Neural crest cell (in vitro differentiated cells): ENCODE results near the gene OPA1. TPM values are rescaled to one million over a fixed set of nuclear protein-coding genes. Genes with fewer than 3 reads are reported as not detected.

Experiments used
- DNase-seq: peaks from one replicate; pipeline ENCODE4 v3.0.0; 2021; ENCODE audit warnings: low read depth, mixed read lengths, low spot score
- H3K27ac Mint-ChIP-seq: one replicate; pipeline ENCODE4 v1.8.0; 2021; ENCODE audit warnings: mild to moderate bottlenecking, mixed read lengths; ENCODE audit not compliant: unreplicated experiment
- H3K27me3 Mint-ChIP-seq: 2 replicates; pipeline ENCODE4 v1.8.0; 2021; ENCODE audit warnings: low read depth, mild to moderate bottlenecking, mixed read lengths
- H3K36me3 Mint-ChIP-seq: 2 replicates; pipeline ENCODE4 v1.8.0; 2021; ENCODE audit warnings: low read depth, mild to moderate bottlenecking, mixed read lengths
- H3K4me1 Mint-ChIP-seq: 2 replicates; pipeline ENCODE4 v1.8.0; 2021; ENCODE audit warnings: mixed read lengths
- H3K4me3 Mint-ChIP-seq: one replicate; pipeline ENCODE4 v1.8.0; 2021; ENCODE audit warnings: mild to moderate bottlenecking, mixed read lengths
- H3K9me3 Mint-ChIP-seq: 2 replicates; pipeline ENCODE4 v1.8.0; 2021; ENCODE audit warnings: mixed read lengths
- CTCF ChIP-seq: fragments of 200-600 bp; sonication (generic); conservative IDR thresholded peaks from 2 replicates; pipeline ENCODE4 v1.5.0; 2021; ENCODE audit warnings: antibody characterized with exemption, mild to moderate bottlenecking
- total RNA-seq: library from RNA; stranded (reverse); gene quantifications from 2 replicates; pipeline ENCODE4 v1.2.1, GENCODE V29; 2021

Gene OPA1
- total RNA-seq, 1 donor from 2014 or later, result 60.8 TPM

- no peaks in the 10 kb centered on the region for H3K9me3 Mint-ChIP-seq
- H3K27me3 Mint-ChIP-seq, result no peaks in the 10 kb centered on the region
- DNase-seq, result no peak
- no peak overlapping the region for H3K4me3 Mint-ChIP-seq
- TF ChIP-seq CTCF, result no peak
- no peaks in the 10 kb centered on the region for H3K36me3 Mint-ChIP-seq
- no peak overlapping the region for H3K27ac Mint-ChIP-seq
- no peaks in the 10 kb centered on the region for H3K4me1 Mint-ChIP-seq
These were observed 32.9 kb upstream of the OPA1 start for GRCh38 chr3:193560091-193560490.

GRCh38 chr3:193560870-193561269 lies 32.1 kb upstream of the OPA1 start:
- H3K27ac Mint-ChIP-seq, result no peak overlapping the region
- no peaks in the 10 kb centered on the region for H3K4me1 Mint-ChIP-seq
- no peaks in the 10 kb centered on the region for H3K27me3 Mint-ChIP-seq
- no peaks in the 10 kb centered on the region for H3K36me3 Mint-ChIP-seq
- no peak overlapping the region for H3K4me3 Mint-ChIP-seq
- no peaks in the 10 kb centered on the region for H3K9me3 Mint-ChIP-seq
- no peak for TF ChIP-seq CTCF
- DNase-seq, result no peak

- Mint-ChIP-seq H3K36me3 (no peaks in the 10 kb centered on the region), H3K9me3 (no peaks in the 10 kb centered on the region), H3K4me1 (no peaks in the 10 kb centered on the region), H3K27me3 (no peaks in the 10 kb centered on the region), H3K4me3 (no peak overlapping the region), H3K27ac (no peak overlapping the region)
- no peak for DNase-seq
- TF ChIP-seq CTCF, result no peak
These were observed 29.6 kb upstream of the OPA1 start for GRCh38 chr3:193563426-193563825.

GRCh38 chr3:193564012-193564411 lies 29.0 kb upstream of the OPA1 start:
- no peaks in the 10 kb centered on the region for H3K36me3 Mint-ChIP-seq
- no peaks in the 10 kb centered on the region for H3K27me3 Mint-ChIP-seq
- no peak for TF ChIP-seq CTCF
- H3K4me1 Mint-ChIP-seq, result no peaks in the 10 kb centered on the region
- no peak overlapping the region for H3K4me3 Mint-ChIP-seq
- H3K9me3 Mint-ChIP-seq, result no peaks in the 10 kb centered on the region
- no peak overlapping the region for H3K27ac Mint-ChIP-seq
- DNase-seq, result no peak

GRCh38 chr3:193569119-193569518 lies 23.9 kb upstream of the OPA1 start:
- no peaks in the 10 kb centered on the region for H3K36me3 Mint-ChIP-seq
- no peak for TF ChIP-seq CTCF
- H3K27me3 Mint-ChIP-seq, result no peaks in the 10 kb centered on the region
- no peak overlapping the region for H3K27ac Mint-ChIP-seq
- H3K4me1 Mint-ChIP-seq, result no peaks in the 10 kb centered on the region
- no peak overlapping the region for H3K4me3 Mint-ChIP-seq
- no peaks in the 10 kb centered on the region for H3K9me3 Mint-ChIP-seq
- DNase-seq, result no peak

- H3K27ac Mint-ChIP-seq, result no peak overlapping the region
- peak; percentile 95 for TF ChIP-seq CTCF
- DNase-seq, result peak; percentile 57
- no peaks in the 10 kb centered on the region for H3K27me3 Mint-ChIP-seq
- H3K36me3 Mint-ChIP-seq, result no peaks in the 10 kb centered on the region
- H3K9me3 Mint-ChIP-seq, result no peaks in the 10 kb centered on the region
- no peaks in the 10 kb centered on the region for H3K4me1 Mint-ChIP-seq
- H3K4me3 Mint-ChIP-seq, result no peak overlapping the region
These were observed 20.5 kb upstream of the OPA1 start for GRCh38 chr3:193572426-193572908.
